ENCODE results near the gene OFD1.

OFD1 gene

DNA sequence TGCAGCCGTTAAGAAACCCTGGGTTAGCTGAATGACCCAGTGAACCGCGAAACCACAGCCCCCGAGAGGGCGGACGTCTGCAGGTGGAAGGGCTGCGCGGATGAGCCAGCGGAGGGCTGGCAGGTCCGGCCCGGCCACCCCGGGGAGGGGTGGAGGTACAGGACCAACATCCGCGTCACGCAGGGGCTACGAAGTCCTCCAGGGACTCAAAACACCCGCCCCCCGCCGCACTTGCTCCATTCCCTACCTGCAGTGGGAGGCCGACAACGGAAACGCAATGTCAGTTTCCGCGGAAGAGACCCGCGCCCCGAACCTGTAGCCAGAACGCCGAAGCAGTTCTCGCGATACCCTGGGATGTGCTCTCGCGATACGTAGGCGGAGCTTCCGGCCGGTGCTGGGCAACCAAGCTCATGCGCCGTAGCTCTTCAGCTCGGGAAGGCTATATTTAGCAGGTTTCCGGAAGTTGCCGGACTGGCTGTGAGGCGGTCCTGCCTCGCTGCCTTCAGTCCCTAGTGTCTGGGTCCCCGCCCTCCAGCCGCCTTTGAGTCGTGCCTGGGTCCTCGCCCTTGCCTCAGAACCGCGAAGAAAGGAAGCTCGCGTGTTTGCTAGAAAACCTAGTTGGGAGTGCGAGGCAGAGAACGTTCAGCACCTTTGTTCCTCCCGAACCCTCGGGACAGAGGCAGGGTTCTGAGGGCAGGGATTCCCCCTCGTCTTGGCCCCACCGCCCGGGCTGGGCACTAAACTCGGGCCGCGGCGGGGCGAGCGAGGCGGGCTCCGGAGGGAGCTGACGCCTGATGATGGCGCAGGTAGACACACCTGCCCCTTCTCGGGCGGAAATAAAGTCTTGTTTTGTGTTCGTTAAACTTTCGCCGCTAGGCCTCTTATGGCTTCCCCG is at the start of gene OFD1, which contains the start of gene TRAPPC2:
TSS of gene OFD1 (plus strand) at position 471 of the 895 bp plus-strand sequence. CDS start at position 795, 324 bp downstream.
TSS of gene TRAPPC2 (minus strand) at position 343 of the 895 bp plus-strand sequence. CDS start 14,657 bp downstream, outside the sequence.
- DNase-seq: peak; percentile 95

- DNase-seq: no peak
Measured at GRCh38 chrX:13685126-13685763, 49.3 kb upstream of the OFD1 start.

GRCh38 chrX:13687203-13687602 is 47.3 kb upstream of the OFD1 start:
- DNase-seq: no peak

DNA sequence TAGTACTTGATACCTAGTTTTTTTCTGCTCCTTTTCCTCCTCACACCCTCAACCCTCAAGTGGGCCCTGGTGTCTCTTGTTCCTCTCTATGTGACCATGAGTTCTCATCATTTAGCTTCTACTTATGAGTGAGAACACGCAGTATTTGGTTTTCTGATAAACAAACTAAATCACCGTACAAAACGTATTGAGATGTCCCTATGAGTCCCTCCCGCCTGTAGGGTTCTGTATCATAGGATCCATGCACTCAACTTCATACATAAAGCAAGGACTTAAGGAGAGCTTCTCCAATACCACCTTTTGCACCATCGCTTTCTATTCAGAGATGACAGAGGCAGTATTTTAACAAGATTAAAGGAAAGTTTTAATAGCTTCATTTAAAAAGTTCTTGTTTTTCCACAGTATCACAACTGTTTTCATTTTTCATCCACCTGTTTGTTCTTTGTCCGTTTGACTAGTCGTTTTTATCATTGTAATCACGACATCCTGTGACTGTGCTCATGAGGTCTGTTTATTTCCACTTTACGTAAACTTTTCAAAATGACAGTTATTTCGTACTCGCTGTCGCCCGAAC is 46.1 kb upstream of the OFD1 start:
- no peak for DNase-seq

- peak; percentile 93 for DNase-seq
Measured at GRCh38 chrX:13688958-13689740, 45.4 kb upstream of the OFD1 start, which contains the start of gene RAB9A. TSS of gene RAB9A (plus strand) at chrX:13689128. CDS start at chrX:13708747, 19,619 bp downstream.

DNA sequence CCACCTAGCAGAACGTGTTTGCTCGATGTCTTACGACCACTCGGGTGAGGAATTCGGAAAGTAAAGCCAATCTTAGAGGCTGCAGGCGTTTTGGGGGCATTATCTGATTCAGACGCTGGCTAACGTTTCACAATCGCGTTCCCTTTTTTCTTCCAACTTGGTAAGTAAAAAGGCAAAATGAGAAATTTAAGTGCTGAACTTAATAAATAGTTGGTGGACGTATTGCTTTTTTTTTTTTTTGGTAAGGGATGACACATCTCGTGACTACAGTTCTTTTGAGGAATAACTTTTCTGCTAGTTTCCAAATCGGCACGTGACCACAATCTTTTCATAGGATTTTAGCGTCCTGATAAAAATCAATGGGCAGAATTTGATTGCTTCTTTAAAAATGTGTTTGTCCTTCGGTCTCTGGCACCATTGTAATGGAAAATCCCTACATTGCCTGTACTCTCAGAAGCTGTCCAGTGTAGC is 44.8 kb upstream of the OFD1 start:
- no peak for DNase-seq

DNA sequence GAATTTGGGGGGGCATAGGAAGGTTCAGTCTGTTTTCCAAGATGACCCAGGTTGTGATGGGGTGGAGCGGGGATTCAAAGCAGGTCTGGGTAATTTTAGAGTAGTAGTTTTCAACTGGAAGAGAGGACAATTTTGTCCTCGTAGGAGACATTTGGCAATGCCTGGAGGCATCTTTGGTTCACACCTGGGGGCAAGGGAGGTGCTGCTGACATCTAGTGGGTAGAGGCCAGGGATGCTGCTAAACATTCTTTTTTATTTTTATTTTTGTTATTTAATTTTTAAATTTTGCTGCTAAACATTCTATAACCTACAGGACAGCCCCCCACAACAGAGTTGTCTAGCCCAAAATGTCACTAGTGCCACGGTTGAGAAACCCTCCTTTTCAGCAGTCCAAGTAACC is 43.7 kb upstream of the OFD1 start:
- DNase-seq: no peak

- DNase-seq: no peak
Measured at GRCh38 chrX:13691841-13692371, 42.6 kb upstream of the OFD1 start.

GRCh38 chrX:13692771-13693231 is 41.7 kb upstream of the OFD1 start:
- no peak for DNase-seq

GRCh38 chrX:13693341-13693961 is 41.1 kb upstream of the OFD1 start:
- no peak for DNase-seq

DNA sequence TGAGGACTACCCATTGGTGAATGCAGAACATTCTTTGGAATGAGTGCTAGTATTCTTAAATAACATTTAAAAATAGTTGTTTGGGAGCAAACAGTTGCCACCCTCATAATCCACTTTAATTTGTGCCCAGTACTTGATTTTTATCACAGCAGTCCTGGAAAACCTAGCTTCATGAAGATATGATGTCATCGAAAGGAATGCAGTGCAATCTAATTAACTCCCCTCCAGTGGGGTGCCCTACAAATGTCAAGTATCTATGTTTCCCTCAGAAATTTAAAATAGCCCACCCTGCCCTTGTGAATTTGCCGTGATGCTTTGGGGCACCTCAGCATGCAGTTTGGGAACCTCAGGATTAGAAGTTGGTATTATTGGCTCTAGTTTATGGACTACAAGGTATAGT is 40.2 kb upstream of the OFD1 start:
- DNase-seq: no peak

DNA sequence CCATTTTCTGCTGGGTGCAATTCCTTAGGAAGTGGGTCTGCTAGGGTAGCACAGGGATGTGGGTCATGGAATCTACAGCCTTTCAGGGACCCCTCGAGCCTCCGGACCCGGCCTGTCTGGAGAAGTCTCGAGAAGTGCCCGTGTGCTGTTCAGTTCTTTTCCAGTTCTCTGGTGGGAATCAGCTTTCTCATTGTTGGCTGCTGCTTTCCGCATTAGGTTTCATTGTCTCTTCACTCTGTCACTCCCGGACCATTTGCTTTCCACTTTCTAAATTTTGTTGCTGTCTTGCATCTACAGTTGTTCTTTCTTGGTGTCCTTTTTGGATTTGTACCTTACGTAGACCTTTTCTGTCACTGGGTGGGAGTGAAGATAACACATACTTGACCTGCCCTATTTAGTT is 39.6 kb upstream of the OFD1 start:
- DNase-seq: no peak

DNA sequence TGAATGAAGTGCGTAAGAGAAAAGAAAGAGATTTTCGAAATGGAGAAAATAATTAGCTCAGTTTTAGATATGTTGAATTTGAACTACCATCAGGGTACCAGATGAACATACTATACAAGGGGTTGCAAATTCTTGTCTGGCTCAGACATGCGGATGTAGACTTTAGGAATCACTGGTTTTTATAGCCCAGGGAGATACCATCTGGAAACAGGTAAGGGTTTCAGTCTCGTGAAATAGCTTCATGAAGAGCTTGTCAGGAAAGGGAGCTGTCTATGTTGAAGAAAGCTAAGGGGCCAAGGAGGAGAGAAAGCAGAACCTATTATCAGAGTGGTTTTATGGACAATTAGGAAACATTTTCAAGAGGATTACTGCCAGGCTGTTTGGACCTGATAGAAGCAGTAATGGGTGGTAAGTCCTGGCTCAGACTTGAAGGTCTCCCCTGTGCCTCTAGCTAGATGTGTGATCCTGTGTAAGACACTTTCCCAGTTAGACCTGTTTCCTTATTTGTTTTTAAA is 38.9 kb upstream of the OFD1 start:
- no peak for DNase-seq

GRCh38 chrX:13697455-13697854 is 37.1 kb upstream of the OFD1 start:
- DNase-seq: no peak

DNA sequence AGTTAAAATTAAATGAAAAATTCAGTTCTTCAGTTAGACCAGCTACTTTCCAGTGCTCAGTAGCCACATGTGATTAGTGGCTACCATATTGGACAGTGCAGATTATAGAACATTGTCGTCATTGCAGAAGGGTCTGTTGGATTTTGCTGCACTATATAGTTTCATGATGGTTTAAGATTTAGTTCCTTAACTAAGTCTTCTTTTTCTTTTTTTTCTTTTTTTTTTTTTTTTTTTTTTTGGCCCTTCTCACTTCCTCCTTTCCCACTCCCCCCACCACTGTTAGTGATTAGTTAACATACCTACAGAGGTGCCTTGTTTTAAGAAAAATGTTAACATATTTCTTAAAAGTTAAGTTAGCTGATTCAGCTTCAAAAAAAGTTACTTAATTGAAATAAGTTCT is 36.6 kb upstream of the OFD1 start:
- no peak for DNase-seq

DNA sequence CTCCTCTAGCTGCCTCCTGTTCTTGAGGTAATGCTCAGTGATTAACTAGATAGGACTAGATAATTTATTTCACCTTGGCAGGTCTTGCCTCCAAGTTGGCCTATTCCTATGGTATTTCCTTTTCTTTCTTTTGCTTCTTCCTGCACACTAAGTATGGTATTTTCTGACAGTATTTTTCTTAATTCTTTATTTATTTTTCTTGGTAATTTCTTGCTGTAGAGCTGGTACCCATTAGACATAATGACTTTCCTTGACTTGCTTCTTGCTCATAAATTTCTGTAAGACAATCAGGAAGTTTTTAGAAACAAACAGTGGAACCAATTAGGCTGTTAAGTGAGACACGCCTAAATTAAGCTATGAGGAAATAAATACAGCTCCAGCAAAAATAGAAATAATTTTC is 36.1 kb upstream of the OFD1 start:
- DNase-seq: no peak

GRCh38 chrX:13699183-13699826 is 35.2 kb upstream of the OFD1 start:
- no peak for DNase-seq

DNA sequence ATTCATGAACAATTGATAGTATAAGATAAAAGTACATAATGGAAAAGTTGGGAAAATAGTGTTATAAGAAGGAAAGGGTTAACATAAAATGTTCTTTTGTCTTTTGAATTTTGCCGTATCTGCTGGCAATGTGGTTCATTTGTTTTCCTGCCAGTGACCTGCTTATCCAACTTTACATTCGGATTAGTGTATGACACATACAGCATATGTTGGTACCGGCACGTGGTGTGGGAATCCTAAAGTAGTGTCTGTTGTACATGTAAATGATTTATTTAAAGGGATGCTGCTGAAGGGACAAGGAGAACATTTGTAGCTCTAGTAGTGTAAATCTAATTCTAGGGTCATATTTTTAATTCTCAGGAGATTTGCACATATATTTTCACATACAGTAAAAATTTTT is 34.2 kb upstream of the OFD1 start:
- DNase-seq: no peak

DNA sequence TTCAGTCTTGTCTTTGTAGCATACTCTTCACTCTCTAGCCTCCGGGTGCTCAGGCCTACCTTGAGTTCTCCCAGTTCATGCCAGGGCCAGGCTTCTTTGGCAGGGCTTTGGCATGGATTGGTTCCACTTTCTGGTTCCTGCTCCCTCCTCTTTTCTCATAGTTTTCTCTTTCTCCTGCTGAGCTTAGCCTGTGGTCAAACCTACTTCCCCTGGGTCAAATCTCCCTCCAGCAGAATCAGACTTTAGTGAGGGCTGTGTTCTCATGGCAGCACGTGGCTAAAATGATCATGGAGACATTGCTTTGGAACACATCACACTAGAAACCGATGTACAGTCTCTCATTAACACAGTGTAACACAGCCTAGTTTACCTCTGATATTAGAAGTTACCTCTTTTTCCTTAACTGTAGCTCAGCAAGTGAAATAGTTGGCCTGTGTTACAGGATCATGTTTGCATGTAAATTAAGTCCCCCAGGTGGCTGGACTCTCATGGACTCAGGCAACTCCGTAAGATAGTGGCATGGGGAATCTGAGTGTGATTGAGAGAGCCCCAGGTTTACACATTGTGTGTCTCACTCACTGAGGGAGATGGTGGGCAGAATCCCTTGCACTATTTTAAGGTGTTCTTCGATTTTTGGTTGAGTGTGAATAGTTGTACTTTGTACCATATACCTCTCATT is 32.3 kb upstream of the OFD1 start:
- no peak for DNase-seq

DNA sequence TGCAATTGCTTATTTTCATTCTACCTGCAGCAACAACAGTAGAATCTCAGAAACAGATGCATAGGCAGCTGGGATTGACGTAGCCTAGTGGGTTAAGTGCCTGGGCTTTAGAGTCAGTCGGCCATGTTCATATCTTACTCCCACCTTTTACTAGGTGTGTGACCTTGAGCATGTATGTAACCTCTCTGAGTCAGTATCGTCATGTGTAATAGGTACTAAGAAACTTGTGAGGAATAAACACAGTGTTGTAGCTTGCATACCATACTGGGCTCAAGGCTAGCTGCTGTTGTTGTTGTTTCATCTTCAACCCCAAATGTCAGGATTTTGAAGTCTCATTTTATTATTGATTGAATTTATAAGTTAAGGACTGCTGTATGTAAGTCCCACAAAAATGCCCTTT is 31.4 kb upstream of the OFD1 start:
- DNase-seq: no peak

- no peak for DNase-seq
Measured at GRCh38 chrX:13703589-13703988, 31.0 kb upstream of the OFD1 start.
